HepG2 (cell line): ENCODE data around the gene TLE5. TPM values are rescaled to one million over a fixed set of nuclear protein-coding genes. Genes with fewer than 3 reads are reported as not detected.

Source experiments
- ATAD3A ChIP-seq: sonication (generic); formaldehyde crosslinking; IDR thresholded peaks from 2 replicates; pipeline ENCODE4 v1.4.0; 2020; ENCODE audit warnings: missing genetic modification reagents
- EP300 ChIP-seq, 3 experiments: sonication (generic) in 1 of 3; formaldehyde crosslinking in 1 of 3; IDR thresholded peaks; 2 replicates each; pipeline versions ENCODE4 v1.5.1 to v1.6.1; 2011 to 2020; ENCODE audit warnings: low read depth in 2 of 3, low read length in 2 of 3, borderline replicate concordance in 1 of 3, improper control_type of control experiment in 1 of 3, mild to moderate bottlenecking in 1 of 3, missing genetic modification reagents in 1 of 3, moderate library complexity in 1 of 3
- HNF1B ChIP-seq: sonication (generic); formaldehyde crosslinking; IDR thresholded peaks from 2 replicates; pipeline ENCODE4 v1.5.1; 2020; ENCODE audit warnings: mild to moderate bottlenecking, moderate library complexity, missing genetic modification reagents
- IKZF5 ChIP-seq: IDR thresholded peaks from 2 replicates; pipeline ENCODE4 v1.6.1; 2018; ENCODE audit warnings: missing genetic modification reagents, mild to moderate bottlenecking, missing compliant biosample characterization
- IRF2 ChIP-seq: IDR thresholded peaks from 2 replicates; pipeline ENCODE4 v1.6.1; 2018; ENCODE audit warnings: missing genetic modification reagents, missing compliant biosample characterization
- MATR3 ChIP-seq: sonication (generic); formaldehyde crosslinking; IDR thresholded peaks from 2 replicates; pipeline ENCODE4 v1.4.0; 2020; ENCODE audit warnings: missing genetic modification reagents
- MED1 ChIP-seq: sonication (generic); formaldehyde crosslinking; IDR thresholded peaks from 2 replicates; pipeline ENCODE4 v1.4.0; 2020; ENCODE audit warnings: missing genetic modification reagents
- STAT5B ChIP-seq: sonication (generic); formaldehyde crosslinking; IDR thresholded peaks from 2 replicates; pipeline ENCODE4 v1.4.0; 2020; ENCODE audit warnings: missing genetic modification reagents
- TCF12 ChIP-seq, 2 experiments: fragments of 450-650 bp in 1 of 2; sonication (generic) in 1 of 2; formaldehyde crosslinking in 1 of 2; IDR thresholded peaks; 2 replicates each; pipeline versions ENCODE4 v1.6.1 to v1.8.0; 2017 to 2022; ENCODE audit warnings: antibody characterized with exemption in 1 of 2, mild to moderate bottlenecking in 1 of 2, missing genetic modification reagents in 1 of 2, moderate library complexity in 1 of 2
- UBTF ChIP-seq: sonication (generic); formaldehyde crosslinking; IDR thresholded peaks from 2 replicates; pipeline ENCODE4 v1.4.0; 2020; ENCODE audit warnings: mild to moderate bottlenecking, missing genetic modification reagents
- ZHX2 ChIP-seq, 2 experiments: sonication (generic) in 1 of 2; formaldehyde crosslinking in 1 of 2; IDR thresholded peaks; 2 replicates each; pipeline versions ENCODE4 v1.6.1 to v1.9.0; 2014 to 2022; ENCODE audit warnings: antibody characterized with exemption in 1 of 2, borderline replicate concordance in 1 of 2, inconsistent platforms in 1 of 2, low read depth in 1 of 2, missing genetic modification reagents in 1 of 2
- ZNF232 ChIP-seq: sonication (generic); formaldehyde crosslinking; IDR thresholded peaks from 2 replicates; pipeline ENCODE4 v1.4.0; 2020; ENCODE audit warnings: missing genetic modification reagents, borderline replicate concordance
- ZNF691 ChIP-seq: sonication (generic); formaldehyde crosslinking; IDR thresholded peaks from 2 replicates; pipeline ENCODE4 v1.4.0; 2020; ENCODE audit warnings: missing genetic modification reagents, low read depth, mild to moderate bottlenecking, borderline replicate concordance
- ZNF788 ChIP-seq: sonication (generic); formaldehyde crosslinking; IDR thresholded peaks from 2 replicates; pipeline ENCODE4 v1.5.0; 2020; ENCODE audit warnings: mild to moderate bottlenecking, missing genetic modification reagents, borderline replicate concordance
- polyA plus RNA-seq, 8 experiments: library from polyadenylated mRNA; depleted of rRNA in 3 of 8; stranded (reverse) in 7 of 8; unstranded in 1 of 8; fragments of >200 nt; fragmentation: Illumina TruSeq in 4 of 8; extraction: Trizol in 4 of 8; gene quantifications; 2 replicates each; pipeline versions ENCODE4 v1.2.1 to v1.2.3, GENCODE V29; 2011 to 2016; ENCODE audit warnings: low read depth in 4 of 8, missing spikeins in 1 of 8, mixed read lengths in 1 of 8; ENCODE audit not compliant: insufficient read depth in 1 of 8
- total RNA-seq, 5 experiments: library from RNA; depleted of rRNA; stranded (reverse); fragments of >200 nt; fragmentation: Illumina TruSeq; extraction: Trizol; gene quantifications; 2 replicates each; pipeline ENCODE4 v1.2.3, GENCODE V29; 2016; ENCODE audit warnings: low read depth in 1 of 5

TLE5 gene
- total and polyA plus RNA-seq, 2 of the 13 experiments (the other 11 are each of a cell fraction or from before 2014, with no cell fraction given) = 62.8 to 189 TPM

GRCh38 chr19:3065675-3066357 lies 3.5 kb upstream of the TLE5 start (continued):
- TF ChIP-seq TCF12 (IDR thresholded peaks at IDR 0.05) (no peak), TCF12 (CRISPR knock-in tag; IDR thresholded peaks at IDR 0.05) (peak; percentile 86; the same call in 1 of the 2 replicates), IRF2 (CRISPR knock-in tag) (peak; percentile 51; the same call in 1 of the 2 replicates), ZNF691 (peak; percentile 36; the same call in 1 of the 2 replicates), MED1 (CRISPR knock-in tag) (peak; percentile 77), ATAD3A (CRISPR knock-in tag) (no peak), MATR3 (no peak), ZNF232 (no peak), ZHX2 (IDR thresholded peaks at IDR 0.05; ENCODE audit: low read depth) (no peak), ZHX2 (CRISPR knock-in tag; IDR thresholded peaks at IDR 0.05; ENCODE audit: borderline replicate concordance) (no peak), HNF1B (CRISPR knock-in tag) (peak; percentile 83), EP300 (IDR thresholded peaks at IDR 0.05; ENCODE audit: low read depth in 2 of 2, low read length in 2 of 2) (peak; percentile 69 to 79; a peak in 2 of 4 replicates), EP300 (CRISPR knock-in tag; IDR thresholded peaks at IDR 0.05; ENCODE audit: borderline replicate concordance) (peak; percentile 86), ZNF788 (peak; percentile 62; the same call in 1 of the 2 replicates), IKZF5 (peak; percentile 76), UBTF (peak; percentile 55), STAT5B (CRISPR knock-in tag) (0 out of 2 replicates have a peak, but pooled peaks have one; percentile 39)
